K562 (cell line): ENCODE data around the gene WWOX.

Source experiments
- NFRKB ChIP-seq: fragments of 450-650 bp; IDR thresholded peaks from 2 replicates; pipeline ENCODE4 v1.6.1; 2016; ENCODE audit warnings: low read depth
- SMC3 ChIP-seq: conservative IDR thresholded peaks from 2 replicates; pipeline ENCODE4 v1.6.1; 2011; ENCODE audit warnings: low read depth, low read length, improper control_type of control experiment; ENCODE audit not compliant: insufficient read depth
- ZNF589 ChIP-seq: fragments of 200-800 bp; sonication (Bioruptor generic); IDR thresholded peaks from 2 replicates; pipeline ENCODE4 v1.6.1; 2016; ENCODE audit warnings: low read depth, missing genetic modification characterization, missing compliant biosample characterization
- TF ChIP-seq, protein P1 (sequence below), 3 experiments: IDR thresholded peaks in 2 of 3; conservative IDR thresholded peaks in 1 of 3; 2 replicates each; pipeline ENCODE4 v1.5.1; 2011 to 2012; ENCODE audit warnings: low read length in 3 of 3, mild to moderate bottlenecking in 3 of 3, control low read depth in 2 of 3, improper control_type of control experiment in 1 of 3, inconsistent platforms in 1 of 3, low read depth in 1 of 3, mixed read lengths in 1 of 3, moderate library complexity in 1 of 3; ENCODE audit not compliant: insufficient read depth in 2 of 3

DNA sequence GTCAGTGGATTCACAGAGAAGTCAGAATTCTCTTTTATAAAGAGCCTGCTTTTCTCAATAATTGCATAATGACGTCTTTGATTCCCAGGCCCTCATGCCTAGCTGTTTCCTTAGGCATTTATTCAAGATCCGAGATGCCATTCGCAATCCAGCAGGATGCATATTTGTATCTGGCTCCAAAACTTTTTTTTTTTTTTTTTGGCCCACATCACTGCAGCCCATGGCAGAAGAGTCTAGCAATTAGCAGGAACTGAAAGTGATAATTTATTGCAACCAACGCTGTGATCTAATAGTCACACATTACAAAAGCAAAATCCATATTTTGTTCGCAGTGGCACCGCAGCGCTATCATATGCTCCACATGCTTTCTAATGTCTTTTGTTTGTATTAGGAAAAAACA lies 997.7 kb downstream of the WWOX start:
- TF ChIP-seq NFRKB = no peak
- no peak for TF ChIP-seq SMC3
- TF ChIP-seq ZNF589 (CRISPR knock-in tag) = no peak
- TF ChIP-seq, protein P1, sequence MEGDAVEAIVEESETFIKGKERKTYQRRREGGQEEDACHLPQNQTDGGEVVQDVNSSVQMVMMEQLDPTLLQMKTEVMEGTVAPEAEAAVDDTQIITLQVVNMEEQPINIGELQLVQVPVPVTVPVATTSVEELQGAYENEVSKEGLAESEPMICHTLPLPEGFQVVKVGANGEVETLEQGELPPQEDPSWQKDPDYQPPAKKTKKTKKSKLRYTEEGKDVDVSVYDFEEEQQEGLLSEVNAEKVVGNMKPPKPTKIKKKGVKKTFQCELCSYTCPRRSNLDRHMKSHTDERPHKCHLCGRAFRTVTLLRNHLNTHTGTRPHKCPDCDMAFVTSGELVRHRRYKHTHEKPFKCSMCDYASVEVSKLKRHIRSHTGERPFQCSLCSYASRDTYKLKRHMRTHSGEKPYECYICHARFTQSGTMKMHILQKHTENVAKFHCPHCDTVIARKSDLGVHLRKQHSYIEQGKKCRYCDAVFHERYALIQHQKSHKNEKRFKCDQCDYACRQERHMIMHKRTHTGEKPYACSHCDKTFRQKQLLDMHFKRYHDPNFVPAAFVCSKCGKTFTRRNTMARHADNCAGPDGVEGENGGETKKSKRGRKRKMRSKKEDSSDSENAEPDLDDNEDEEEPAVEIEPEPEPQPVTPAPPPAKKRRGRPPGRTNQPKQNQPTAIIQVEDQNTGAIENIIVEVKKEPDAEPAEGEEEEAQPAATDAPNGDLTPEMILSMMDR (IDR thresholded peaks at IDR 0.05 in 2 of 3, conservative IDR thresholded peaks at IDR 0.05 in 1 of 3; ENCODE audit: insufficient read depth in 2 of 3, low read depth in 1 of 3, low read length in 3 of 3) = no peak
